ENCODE results near the gene MYLK.

The MYLK gene

DNA sequence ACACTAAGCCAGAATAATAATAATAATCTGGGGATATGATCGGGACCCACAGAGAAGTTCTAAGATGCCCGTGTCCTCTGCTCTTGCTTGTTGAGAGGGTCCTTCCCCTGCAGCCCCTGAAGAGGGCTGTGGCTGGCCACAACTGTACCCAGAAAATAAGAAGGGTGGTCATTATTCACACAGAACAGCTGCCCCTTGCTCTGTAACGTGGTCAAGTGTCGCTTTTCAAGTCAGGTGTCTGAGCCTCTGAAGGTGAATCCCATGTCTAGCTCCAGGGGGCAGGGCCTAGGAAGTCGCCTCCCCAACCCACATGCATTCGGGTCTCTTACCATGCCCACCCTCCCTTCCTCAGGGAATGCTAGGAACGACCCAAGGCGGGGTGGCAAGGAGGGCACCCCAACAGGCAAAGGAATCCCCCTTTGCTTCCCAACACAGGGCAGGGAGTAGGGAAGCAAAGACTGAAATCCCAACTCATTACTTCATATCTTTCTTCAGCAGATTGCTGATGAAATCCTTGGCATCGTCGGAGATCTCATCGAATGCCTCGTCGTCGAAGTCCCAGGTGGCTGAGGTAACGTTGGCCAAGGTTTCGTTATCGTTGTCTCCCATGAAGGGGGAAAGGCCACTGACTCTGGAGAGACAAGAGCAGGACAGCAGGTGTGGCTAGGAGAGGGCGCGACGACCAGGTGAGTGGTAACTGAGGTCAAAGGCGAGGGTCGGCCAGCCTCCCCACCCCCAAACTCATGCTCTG is 255.0 kb downstream of the MYLK start:
- TF ChIP-seq, protein P1, sequence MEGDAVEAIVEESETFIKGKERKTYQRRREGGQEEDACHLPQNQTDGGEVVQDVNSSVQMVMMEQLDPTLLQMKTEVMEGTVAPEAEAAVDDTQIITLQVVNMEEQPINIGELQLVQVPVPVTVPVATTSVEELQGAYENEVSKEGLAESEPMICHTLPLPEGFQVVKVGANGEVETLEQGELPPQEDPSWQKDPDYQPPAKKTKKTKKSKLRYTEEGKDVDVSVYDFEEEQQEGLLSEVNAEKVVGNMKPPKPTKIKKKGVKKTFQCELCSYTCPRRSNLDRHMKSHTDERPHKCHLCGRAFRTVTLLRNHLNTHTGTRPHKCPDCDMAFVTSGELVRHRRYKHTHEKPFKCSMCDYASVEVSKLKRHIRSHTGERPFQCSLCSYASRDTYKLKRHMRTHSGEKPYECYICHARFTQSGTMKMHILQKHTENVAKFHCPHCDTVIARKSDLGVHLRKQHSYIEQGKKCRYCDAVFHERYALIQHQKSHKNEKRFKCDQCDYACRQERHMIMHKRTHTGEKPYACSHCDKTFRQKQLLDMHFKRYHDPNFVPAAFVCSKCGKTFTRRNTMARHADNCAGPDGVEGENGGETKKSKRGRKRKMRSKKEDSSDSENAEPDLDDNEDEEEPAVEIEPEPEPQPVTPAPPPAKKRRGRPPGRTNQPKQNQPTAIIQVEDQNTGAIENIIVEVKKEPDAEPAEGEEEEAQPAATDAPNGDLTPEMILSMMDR (IDR thresholded peaks at IDR 0.05; ENCODE audit: extremely low read depth, insufficient read depth, missing control alignments), result no peak
- in situ Hi-C loops (cut with MboI; ENCODE audit: low pct_unique_long_range_greater_than_20kb, low sequenced_read_pairs, unreplicated experiment), result no loop called here
- DNase-seq (ENCODE audit: low spot score), result no peak

GRCh38 chr3:123627673-123628670 is 256.2 kb downstream of the MYLK start:
- in situ Hi-C loops (cut with MboI; ENCODE audit: low pct_unique_long_range_greater_than_20kb, low sequenced_read_pairs, unreplicated experiment), result no loop called here
- no peak for DNase-seq (ENCODE audit: low spot score)
- TF ChIP-seq, protein P1 (IDR thresholded peaks at IDR 0.05; ENCODE audit: extremely low read depth, insufficient read depth, missing control alignments), result no peak

DNA sequence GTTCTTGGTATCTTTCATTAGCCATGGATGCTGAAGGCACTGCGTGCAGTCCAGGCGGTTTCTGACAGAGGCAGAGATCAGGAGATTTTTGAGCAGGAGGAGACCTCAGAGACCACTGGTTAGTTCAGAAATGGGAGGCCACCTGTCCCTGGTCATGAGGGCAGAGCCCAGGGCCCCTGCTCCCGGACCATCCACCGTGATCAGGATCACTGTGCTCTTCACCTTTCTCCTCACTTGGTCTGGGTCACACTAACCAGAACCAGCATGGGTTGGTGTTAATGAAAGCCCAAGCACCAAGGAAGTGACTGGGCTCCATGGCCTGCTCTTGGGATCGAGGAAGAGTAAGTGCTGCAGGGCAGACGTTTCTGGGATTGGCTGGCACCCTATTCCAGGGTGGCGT is 257.3 kb downstream of the MYLK start:
- no peak for DNase-seq (ENCODE audit: low spot score)
- in situ Hi-C loops (cut with MboI; ENCODE audit: low pct_unique_long_range_greater_than_20kb, low sequenced_read_pairs, unreplicated experiment), result no loop called here
- TF ChIP-seq, protein P1 (IDR thresholded peaks at IDR 0.05; ENCODE audit: extremely low read depth, insufficient read depth, missing control alignments), result no peak

DNA sequence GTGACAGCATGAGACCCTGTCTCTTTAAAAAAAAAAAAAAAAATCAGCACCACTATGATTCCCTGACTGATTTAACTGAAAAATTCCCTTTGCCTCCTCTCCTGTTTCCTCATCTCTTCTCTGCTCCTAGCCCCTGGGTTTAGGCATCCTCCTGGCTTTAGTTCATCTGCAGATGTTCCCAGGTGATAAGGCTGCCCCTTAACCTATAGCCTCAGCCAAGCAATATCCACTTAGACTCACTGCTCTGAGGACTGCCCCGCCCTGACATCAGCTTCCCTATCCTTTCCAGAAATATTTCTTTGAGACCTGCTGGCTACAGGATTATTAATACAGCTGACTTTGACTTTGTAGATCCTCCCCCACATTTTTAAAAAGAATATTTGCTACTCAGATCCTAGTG is 259.8 kb downstream of the MYLK start:
- TF ChIP-seq, protein P1 (IDR thresholded peaks at IDR 0.05; ENCODE audit: extremely low read depth, insufficient read depth, missing control alignments), result no peak
- in situ Hi-C loops (cut with MboI; ENCODE audit: low pct_unique_long_range_greater_than_20kb, low sequenced_read_pairs, unreplicated experiment), result no loop called here
- DNase-seq (ENCODE audit: low spot score), result no peak

- in situ Hi-C loops (cut with MboI; ENCODE audit: low pct_unique_long_range_greater_than_20kb, low sequenced_read_pairs, unreplicated experiment), result no loop called here
- no peak for DNase-seq (ENCODE audit: low spot score)
- TF ChIP-seq, protein P1 (IDR thresholded peaks at IDR 0.05; ENCODE audit: extremely low read depth, insufficient read depth, missing control alignments), result no peak
Measured at GRCh38 chr3:123623346-123623880, 260.7 kb downstream of the MYLK start.

GRCh38 chr3:123622766-123623165 is 261.4 kb downstream of the MYLK start:
- in situ Hi-C loops (cut with MboI; ENCODE audit: low pct_unique_long_range_greater_than_20kb, low sequenced_read_pairs, unreplicated experiment), result no loop called here
- TF ChIP-seq, protein P1 (IDR thresholded peaks at IDR 0.05; ENCODE audit: extremely low read depth, insufficient read depth, missing control alignments), result no peak
- no peak for DNase-seq (ENCODE audit: low spot score)

Data from GM13977 (cell line).